NCI-H526 (cell line): ENCODE results near the gene RABGEF1.
A peak's percentile ranks its signal among the peaks of the same experiment; 100 is the strongest.
"Not testable (repeated sequence)": the region's sequence is repeated elsewhere in the genome, so short reads cannot be mapped to it uniquely, and the experiment has no call there.

Source experiments
- DNase-seq, 2 experiments: peaks; one replicate each; lab custom pipeline; 2025; lab: John Stamatoyannopoulos, UW

The RABGEF1 gene

DNA sequence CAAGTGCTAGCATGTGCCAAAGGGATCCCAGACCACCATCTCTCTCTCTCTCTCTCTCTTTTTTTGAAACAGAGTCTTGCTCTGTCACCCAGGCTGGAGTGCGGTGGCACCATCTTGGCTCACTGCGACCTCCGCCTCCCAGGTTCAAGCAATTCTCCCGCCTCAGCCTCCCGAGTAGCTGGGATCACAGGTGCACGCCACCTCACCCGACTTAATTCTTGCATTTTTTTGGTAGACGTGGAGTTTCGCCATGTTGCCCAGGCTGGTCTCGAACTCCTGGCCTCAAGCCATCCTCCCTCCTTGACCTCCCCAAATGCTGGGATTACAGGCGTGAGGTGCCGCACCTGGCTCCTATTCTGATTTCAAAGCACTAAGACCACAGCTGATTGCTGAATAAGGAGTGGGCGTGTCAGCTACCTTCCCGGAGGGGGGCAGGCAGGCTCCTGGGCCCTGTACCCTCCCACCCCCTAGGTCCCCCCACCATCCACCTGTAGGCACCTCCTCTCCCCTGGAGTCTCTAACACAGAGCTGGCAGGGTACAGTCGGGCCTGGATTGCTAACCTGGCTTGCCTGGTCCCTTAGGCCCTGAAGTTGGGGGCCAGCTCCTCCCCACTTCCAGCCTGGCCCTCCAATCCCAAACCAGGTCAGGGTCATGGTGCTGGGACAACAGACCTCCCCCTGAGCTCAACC is 74.8 kb downstream of the RABGEF1 start:
- DNase-seq: not testable (repeated sequence)

DNA sequence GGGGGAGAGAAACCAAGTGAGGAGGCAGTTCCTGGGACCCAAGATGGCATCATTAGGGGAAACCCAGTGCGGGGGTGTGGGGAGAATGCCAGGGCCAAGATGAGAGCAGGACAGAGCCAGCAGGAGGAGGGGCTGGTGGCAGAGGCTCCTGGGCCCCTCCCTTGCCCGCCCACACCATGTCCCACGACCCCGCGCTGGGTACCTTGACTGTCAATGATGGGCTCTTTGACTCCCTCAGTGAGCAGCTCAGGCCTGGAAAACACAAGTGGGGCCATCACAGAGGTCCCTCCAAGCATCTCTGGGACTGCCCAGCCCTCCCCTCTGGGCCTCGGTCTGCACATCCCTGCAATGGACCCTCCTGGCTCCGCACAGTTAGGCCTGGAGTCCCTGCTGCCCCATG is 75.4 kb downstream of the RABGEF1 start:
- no peak for DNase-seq

DNA sequence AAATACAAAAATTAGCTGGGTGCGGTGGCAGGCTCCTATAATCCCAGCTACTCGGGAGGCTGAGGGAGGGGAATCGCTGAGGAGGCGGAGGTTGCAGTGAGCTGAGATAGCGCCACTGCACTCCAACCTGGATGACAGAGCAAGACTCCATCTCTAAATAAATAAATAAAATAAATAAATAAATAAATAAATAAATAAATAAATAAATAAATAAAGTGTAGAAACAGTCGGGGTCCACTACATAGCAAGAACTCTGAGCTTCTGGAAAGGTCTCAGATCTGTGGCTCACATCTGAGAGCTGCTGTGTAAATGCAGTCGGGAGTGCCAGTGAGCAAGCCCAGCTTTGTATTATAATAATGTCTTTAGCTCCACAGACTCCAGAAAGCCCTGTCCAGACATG is 76.1 kb downstream of the RABGEF1 start:
- DNase-seq: not testable (repeated sequence)

DNA sequence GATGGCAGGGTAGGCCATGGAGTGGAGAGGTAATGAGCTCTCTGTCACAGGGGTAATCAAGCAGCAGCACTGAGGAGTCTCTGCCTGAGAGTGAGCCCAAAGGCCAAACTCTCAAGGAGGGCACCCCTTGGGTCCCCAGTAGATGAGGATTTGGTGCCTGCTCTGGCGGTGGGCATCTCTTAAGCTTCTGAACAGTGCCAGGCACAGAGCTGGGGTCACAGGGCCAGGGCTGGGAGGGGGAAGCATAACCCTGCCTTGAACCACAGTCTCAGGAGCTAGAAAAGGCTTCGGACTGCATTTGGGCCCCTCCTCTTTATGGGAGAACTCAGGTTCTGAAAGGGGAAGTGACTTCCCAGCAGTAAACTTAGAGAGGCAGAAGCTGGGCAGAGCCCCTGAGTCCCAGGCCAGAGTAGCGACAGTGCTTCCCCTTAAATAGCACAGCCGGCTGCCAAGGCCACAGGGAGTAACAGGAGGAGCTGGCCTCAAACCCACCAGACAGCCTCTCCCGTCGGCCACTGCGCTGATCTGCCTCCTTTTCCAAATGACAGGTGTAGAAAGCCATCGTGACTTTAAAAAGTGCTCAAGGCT is 76.8 kb downstream of the RABGEF1 start:
- not testable (repeated sequence) for DNase-seq

DNA sequence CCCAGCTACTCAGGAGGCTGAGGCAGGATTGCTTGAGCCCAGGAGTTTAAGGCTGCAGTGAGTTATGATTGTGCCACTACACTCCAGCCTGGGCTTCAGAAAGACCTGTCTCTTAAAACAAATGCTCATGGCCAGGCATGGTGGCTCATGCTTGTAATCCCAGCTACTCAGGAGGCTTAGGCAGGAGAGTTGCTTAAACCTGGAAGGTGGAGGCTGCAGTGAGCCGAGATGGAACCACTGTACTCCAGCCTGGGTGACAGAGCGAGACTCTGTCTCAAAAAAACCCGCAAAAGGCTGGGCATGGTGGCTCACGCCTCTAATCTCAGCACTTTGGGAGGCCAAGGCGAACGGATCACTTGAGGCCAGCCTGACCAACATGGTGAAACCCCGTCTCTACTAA is 77.4 kb downstream of the RABGEF1 start:
- DNase-seq: not testable (repeated sequence)

DNA sequence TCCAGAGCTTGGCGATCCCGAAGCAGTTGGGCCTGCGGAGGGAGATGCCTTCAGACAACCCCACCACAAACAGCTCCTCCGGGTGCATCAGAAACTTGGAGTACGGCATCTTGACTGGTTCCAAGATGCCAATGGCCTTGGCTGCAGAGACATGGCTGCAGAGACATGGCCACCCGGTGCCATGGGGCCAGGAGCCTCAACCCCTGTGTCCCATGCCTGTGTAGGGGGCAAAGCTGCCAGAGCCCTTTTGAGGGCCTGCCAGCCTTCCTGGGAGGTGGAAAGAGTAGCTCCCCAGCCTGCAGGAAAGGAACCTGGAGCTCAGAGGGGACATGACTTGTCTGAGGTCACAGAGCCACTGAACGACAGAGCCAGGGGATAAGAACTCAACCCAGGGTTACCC is 83.5 kb downstream of the RABGEF1 start:
- DNase-seq: no peak

DNA sequence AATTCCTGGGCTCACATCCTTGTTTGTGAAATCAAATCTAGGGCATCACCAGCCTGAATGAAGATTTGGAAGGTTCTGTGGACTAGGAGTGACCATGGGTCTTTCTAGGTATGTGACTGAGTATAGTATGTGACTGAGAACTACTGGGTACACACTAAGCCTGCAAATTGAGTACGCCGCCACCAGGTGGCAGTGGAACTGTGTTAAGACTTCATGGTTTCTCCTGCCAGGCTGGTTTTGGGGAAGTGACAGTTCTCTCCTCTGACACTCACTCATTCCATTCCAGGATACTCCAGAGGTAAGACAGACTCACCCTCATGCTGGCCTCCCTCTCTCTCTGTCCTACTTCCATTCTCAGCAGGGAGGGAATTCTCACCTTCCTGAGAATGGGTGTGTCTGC is 85.0 kb downstream of the RABGEF1 start:
- DNase-seq: peak in 1 of 2 experiments; percentile 60

DNA sequence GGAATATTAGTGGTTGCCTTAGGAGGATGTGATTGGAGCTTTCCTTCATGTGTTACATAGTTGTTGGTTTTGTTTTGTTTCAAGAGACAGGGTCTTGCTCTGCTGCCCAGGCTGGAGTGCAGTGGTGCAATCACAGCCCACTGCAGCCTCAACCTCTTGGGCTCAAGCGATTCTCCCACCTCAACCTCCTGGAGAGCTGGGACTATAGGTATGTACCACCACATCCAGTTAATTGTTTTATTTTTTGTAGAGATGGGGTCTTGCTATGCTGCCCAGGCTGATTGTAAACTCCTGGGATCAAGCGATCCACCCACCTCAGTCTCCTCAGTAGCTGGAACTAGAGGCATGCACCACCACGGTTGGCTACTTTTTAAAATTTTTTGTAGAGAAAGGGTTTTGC is 86.1 kb downstream of the RABGEF1 start:
- no peak for DNase-seq

DNA sequence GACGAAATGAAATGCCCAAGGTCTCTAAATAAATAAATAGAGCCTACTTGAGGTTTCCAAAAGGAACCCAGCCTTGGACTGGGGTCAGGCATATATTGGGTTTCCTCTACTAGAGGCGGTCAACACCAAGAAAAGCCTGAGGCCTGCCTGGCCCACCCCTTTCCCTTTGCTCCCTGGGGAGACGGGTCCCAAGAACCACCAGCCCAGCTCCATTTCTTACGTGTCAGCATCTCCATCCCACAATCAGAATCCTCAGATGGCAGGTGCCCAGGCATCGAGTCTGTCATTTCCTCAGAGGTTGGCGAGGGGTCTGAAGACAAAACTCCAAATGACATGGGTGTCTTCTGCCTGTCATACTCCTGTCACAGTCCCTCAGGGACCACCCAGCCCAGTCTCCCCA is 90.4 kb downstream of the RABGEF1 start:
- DNase-seq: not testable (repeated sequence)

DNA sequence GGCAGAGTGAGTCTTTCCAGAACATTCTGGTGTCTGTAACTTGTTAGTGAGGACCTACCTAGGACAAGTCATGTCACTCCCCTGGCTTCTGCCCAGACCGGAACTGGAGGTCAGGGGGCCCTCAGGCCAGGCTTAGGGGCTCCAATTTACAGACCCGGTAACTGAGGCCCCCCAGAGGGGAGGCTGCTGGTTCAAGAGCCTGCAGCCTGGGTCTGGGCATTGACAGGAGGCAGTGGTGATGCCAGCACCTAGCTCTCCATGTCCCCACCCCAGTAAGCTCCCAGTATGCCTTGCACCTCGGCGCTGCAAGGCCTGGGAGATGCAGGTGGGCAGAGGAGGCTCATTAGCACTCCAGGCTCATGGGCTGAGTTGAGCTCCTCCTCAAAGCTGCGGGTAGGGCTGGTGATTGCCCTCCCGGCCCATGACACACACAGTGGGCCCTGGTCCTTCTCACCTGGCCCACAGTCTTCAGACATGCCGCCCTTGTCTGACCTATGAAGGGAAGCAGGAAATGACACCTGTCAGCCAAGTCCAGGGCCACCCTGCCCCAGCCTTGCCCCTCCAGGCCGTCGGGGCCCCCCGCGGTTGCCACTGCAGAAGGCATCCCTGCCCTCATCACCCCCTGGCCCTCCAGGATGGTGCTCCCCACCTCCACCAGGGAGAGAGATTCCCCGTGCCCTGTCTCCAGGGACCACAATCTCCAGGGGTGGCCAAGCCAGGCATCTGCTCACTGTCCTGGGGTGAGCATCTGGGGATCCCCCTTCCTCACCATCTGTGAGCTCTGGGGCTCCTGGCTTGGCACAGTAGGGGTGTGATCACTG is 92.2 kb downstream of the RABGEF1 start:
- DNase-seq: no peak

DNA sequence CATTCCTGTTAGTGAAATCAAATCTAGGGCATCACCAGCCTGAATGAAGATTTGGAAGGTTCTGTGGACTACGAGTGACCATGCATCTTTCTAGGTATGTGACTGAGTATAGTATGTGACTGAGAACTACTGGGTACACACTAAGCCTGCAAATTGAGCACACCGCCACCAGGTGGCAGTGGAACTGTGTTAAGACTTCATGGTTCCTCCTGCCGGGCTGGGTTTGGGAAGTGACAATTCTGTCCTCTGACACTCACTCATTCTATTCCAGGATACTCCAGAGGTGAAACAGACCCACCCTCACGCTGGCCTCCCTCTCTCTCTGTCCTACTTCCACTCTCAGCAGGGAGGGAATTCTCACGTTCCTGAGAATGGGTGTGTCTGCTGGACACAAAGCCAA is 96.5 kb downstream of the RABGEF1 start:
- peak; percentile 61 to 77 for DNase-seq

DNA sequence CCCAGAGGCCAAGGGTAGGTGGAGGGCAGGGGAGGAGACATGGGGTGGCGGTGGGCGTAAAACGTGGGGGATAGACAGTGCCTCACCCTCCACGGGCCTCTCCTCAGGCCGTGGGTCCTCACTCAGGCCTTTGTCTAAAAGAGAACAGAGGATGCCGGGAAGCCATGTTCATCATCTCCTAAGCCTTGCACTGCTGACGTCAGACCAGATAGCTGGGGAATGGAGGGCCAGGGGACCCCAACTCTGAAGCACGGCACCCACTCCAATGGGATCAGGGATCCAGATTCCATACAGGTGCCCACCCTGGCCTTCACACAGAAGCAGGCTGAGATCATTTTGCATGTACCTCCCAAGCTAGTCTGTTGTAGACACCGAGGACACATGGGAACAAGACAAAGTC is 97.1 kb downstream of the RABGEF1 start:
- no peak for DNase-seq

DNA sequence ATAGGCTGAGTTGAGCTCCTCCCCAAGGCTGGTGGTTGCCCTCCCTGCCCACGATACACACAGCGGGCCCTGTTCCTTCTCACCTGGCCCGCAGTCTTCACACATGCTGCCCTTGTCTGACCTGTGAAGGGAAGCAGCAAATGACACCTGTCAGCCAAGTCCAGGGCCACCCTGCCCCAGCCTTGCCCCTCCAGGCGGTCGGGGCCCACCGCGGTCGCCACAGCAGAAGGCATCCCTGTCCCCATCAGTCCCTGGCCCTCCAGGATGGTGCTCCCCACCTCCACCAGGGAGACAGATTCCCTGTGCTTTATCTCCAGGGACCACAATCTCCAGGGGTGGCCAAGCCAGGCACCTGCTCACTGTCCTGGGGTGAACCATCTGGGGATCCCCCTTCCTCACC is 99.3 kb downstream of the RABGEF1 start:
- no peak for DNase-seq

DNA sequence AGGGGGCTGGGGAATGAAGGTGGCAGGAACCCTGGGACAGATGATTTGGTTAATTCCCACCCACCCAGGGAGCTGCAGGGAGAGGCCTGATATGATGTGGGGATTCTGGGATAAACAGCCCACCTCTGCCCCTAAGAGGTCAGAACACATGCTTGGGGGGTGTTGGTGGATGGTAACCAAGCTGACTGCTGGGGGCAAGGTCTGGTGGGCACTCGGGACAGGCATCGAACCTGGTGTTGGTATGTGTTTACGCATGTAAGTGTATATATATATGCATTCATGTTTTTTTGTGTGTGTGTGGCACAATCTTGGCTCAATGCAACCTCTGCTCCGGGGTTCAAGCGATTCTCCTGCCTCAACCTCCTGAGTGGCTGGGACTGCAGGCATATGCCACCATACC is 99.8 kb downstream of the RABGEF1 start:
- no peak for DNase-seq

DNA sequence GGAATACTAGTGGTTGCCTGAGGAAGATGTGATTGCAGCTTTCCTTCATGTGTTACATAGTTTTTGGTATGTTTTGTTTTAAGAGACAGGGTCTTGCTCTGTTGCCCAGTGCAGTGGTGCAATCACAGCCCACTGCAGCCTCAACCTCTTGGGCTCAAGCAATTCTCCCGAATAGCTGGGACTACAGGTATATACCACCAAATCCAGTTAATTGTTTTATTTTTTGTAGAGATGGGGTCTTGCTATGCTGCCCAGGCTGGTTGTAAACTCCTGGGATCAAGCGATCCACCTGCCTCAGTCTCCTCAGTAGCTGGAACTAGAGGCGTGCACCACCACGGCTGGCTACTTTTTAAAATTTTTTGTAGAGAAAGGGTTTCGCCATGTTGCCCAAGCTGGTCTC is 101.4 kb downstream of the RABGEF1 start:
- no peak for DNase-seq

DNA sequence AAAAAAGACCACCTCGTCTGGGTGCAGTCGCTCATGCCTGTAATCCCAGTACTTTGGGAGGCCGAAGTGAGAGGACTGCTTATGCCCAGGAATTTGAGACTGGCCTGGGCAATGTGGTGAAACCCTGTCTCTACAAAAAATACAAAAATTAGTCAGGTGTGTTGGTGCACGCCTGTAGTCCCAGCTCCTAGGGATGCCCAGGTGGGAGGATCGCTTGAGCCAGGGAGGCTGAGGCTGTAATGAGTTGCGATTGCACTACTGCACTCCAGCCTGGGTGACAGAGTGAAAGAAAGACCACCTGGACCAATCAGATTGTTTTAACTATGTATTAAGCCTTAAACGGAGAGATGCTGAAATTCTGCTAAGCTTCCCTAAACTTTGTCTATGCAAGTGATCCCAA is 103.0 kb downstream of the RABGEF1 start:
- DNase-seq: not testable (repeated sequence)

DNA sequence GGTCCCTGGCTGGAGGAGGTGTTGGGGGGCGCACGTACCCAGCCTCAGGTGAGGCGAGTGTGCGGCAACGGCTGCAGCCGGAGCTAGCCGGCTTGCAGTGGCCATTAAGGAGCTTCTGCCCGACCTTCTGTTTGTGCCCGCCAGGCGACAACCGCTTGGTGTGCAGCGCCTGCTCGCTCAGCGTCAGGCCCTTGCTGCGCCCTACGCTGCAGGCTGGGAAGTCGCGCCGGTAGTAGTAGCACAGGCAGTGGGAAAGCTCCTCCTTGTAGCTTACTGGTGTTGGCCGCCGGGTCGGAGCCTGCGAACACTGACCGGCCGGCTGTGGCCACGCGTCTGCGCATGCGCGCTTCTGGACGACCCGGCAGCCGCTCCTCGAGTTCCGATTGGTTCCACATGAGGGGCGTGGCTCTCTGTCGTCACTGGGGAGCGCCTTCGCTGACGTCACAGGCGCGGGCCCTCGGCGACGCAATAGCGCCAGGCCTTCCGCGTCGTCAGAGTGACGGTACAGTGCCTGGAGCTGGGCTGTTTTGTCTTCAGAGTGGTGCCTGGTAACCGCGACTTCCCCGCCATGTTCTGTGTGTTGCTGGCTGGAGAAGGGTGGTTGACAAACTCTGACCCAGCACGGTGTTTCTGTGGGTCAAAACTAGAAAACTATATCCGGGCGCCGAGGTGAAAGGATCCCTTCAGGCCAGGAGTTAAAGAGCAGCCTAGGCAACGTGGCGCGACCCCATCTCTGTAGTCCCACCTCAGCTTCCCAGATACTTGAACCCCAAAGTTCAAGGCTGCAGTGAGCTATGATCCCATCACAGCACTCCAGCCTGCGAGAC is 104.2 kb downstream of the RABGEF1 start:
- peak; percentile 93 to 97 for DNase-seq

DNA sequence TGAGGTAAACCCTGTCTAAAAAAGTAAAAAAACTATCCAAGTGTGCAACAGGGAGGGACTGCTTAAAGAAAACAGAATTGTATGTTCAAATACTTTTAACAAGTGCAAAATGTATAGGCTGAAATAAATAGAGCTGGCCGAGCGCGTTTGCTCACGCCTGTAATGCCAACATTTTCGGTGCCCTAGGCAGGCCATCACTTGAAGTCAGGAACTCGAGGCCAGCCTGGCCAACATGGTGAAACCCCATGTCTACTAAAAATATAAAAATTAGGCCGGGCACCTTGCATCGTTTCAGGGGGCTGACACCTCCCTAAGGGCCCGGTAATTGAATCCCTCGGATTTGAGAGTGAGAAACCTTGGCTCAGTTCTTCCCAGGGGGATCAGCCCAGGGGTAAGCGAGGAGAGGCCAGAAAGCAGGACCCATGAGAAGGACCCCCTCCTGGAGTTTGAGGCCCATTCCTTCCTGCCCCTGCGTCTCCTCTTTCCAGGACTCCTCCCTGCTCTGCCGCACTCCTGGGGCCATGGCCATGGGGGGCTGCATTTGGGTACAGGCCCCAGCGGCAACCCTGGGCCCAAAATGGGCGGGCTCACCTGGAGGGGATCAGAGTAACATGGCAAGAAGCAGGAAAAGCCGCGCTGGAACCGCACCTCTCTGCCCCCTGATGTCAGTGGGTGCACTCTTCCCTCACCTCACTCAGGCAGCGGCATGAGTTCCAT is 105.0 kb downstream of the RABGEF1 start:
- no peak for DNase-seq

DNA sequence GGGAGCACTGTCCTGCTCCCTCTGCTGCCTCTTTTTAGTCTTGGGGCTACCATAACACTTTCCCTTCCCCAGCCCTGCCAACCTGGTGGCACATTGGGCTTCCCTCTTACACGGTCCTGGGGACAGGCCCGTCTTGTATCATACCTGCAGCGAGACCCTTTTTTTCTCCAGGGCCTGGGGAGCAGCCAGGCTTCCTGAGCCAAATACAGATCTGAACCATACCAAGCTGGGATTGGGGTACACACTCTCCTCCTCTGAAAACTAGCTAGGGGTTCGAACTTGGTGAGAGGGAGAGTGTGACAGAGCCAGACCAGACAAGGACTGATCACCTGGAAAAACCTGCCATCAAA is 105.5 kb downstream of the RABGEF1 start:
- not testable (repeated sequence) for DNase-seq

DNA sequence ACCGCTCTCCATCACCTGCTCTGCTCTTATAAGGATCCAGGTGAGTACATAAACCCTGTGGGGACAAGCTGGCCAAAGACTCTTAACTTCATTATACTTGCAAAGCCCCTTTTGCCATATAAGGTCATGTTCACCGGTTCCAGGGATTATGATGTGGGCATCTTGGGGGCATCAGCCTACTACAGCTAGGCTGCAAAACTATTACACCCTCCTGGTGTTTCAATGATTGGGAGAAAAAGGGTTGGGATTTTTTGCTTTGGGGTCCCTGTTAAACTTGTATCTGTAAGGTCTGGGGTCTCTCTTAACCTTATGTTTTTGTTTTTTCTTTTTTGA is 107.0 kb downstream of the RABGEF1 start:
- DNase-seq: not testable (repeated sequence)

DNA sequence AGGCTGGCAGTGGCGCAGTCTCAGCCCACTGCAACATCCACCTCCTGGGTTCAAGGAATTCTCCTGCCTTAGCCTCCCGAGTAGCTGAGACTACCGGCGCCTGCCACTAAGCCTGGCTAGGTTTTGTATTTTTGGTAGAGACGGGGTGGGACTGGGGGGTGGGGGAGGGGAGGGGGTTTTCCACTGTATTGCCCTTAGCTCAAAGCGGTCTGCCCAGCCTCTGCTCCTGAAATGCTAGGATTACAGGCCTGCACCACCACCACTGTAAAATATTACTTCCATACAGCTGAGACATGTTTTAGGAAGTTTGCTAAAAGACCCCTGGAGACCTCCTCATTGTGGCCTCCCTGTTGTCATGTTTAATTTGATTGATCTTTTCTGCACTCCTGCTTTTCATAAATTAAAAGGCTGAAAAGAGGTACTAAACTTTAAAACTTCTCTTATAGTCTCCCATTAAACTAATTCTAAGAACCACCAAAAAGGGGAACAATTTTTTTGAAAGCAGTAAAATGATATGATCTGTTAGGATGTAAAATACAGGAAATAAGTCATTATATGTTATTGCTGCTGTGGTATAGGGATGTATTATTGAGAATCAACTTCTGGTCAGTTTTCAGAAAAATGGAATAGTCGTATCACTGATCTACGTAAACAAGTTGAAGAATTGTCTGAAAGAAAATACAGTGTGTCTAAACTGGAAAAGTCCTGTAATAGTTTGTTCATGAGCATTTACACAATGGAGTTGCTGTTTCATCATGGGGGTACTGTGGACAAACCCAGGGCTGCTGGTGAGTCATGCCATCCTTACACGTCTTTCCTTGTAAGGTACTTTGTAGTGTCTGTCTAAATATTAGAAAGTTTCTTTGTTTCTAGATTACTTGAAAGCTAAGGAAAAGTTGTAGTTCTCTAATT is 107.6 kb downstream of the RABGEF1 start:
- DNase-seq: no peak
